ENCODE results near the gene SLC22A23. TPM values are rescaled to one million over a fixed set of nuclear protein-coding genes. Genes with fewer than 3 reads are reported as not detected.
A peak's percentile ranks its signal among the peaks of the same experiment; 100 is the strongest.

The SLC22A23 gene
- total RNA-seq, 1 experiment from 2014 or later: 10.1 TPM

DNA sequence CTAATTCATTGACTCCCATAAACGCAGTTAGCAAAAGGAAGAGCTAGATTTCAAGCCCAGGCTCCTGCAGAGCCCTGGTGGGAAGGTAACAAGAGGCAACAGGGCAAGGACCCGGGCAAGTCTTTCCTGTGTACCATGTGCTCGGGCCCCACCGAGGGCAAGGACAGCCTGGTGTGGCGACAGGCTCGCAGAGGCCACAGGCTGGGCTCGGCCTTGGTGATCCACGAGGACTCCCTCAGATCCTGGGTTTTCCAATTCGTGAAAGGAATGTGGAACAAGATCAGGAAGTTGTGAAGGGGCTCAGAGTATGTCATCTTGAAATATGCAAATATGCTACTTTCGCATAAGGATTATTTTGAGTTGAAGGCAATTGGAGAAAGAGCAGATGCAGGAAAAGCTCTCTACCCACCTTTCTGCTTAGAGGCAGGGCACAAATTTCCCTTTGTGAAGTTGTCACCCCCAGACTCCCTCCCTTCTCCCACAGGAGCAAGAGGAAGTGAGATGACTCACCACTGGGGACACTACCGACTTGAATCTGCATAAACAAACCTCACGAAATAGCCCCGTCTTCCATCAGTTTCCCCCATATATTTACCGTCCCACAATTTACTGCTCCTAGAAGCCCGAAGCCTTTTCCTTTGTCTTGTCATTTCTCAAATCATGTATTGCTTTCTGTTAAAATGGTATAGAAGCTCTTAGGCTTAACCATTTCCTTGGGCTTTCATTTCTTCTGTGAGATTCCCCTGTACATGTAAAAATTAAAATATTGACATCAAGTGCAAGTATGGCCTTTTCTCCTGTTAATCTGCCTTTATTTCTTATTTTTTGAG, 119.1 kb downstream of the SLC22A23 start:
- in situ Hi-C loops (cut with HindIII; ENCODE audit: low pct_unique_long_range_greater_than_20kb, low sequenced_read_pairs): no loop called here
- peak; percentile 46 for DNase-seq (ENCODE audit: low read depth)

DNA sequence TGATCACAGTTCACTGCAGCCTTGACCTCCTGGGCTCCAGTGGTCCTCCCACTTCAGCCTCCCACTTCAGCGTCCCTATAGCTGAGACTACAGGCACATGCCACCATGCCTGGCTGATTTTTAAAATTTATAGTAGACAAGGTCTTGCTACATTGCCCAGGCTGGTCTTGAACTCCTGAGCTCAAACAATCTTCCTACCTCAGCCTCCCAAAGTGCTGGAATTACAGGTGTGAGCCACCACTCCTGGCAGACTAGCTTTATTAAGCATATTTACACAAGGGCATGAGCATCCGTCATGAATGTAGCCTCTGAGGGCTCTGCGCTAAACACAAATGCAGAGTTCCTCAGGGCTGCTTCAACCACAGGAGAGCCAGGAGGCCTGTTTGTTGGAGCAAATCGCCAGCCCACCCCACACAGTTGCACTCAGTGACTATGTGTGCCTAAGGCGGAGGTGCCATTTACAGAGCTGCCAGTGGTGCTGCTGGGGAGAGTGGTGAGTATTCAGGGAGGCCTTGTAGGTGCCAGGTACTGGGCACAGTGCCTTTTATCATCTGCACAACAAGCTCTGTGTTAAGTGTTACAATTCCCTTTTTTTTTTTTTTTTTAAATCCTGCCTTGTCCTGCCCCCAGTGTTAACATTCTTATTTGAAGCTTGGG, 119.9 kb downstream of the SLC22A23 start:
- DNase-seq (ENCODE audit: low read depth): no peak
- in situ Hi-C loops (cut with HindIII; ENCODE audit: low pct_unique_long_range_greater_than_20kb, low sequenced_read_pairs): no loop called here

DNA sequence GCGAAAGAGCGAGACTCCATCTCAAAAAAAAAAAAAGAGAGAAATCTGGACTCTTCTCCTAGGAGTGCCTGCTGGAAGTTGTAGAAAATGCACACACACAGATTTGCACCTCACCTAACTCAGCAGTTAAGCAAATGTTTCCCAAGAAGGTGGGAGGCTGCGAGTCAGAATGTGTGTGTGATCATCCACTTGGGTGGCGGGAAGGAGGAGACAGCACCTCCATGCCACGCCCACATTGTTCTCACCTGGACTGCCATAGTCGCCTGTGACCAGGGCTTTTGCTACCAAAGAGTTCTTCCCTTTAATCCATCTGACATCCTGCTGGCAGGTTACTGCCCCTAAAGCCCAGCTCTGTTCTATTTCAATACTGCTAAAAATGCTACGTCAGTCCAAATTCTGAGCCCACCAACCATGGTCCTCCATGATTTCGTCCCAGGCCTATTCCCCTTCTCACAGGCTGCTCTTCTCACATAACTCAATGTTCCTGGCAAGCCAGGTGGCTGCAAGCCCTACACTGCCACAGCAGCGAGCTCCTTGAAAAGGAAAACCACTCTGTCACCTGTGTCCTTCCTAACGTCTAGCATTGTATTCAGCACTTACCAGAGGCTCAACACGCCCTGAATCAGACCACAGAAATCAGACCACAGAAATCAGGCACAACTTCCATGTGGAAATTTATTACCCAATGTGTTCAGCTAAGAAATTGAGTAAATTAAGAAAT, 120.6 kb downstream of the SLC22A23 start:
- DNase-seq (ENCODE audit: low read depth): no peak
- in situ Hi-C loops (cut with HindIII; ENCODE audit: low pct_unique_long_range_greater_than_20kb, low sequenced_read_pairs): no loop called here

DNA sequence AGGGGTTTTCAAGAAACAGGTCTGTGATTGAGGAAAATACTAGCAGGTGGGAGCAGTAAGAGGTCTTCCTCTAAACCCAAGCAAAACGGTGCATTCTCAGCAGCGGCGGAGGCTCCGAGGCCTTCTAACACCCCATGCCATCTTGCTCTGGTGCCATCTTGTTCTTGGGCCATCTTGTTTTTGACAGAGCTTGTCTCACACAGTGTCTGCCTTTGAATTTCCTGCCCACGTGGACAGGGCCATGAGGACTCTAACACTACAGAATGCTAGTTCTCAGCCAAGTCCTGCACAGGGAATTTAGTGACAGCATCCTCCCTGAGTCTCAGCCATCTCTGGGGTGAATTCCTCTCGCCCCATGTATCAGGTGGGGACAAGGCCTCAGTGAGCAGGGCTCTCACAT, 121.7 kb downstream of the SLC22A23 start:
- in situ Hi-C loops (cut with HindIII; ENCODE audit: low pct_unique_long_range_greater_than_20kb, low sequenced_read_pairs): no loop called here
- DNase-seq (ENCODE audit: low read depth): no peak

DNA sequence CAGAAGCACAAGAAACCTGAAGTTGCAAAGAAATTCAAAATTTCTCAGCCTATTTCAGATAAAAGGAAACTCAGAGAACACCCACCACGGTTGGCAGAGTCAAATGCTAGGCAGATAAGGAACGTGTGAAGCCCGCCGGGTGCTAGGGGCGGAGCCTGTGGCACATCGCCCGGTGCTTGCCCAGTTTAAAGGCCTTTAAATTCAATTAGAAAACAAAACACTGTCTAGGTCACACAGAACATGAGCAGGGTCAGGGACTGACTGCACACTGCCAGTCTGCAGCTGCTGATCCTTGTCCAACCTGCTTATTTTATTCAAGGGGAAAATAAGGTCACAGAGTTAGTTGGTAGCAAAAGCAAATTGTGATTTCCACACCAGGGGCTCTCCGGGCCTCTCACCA, 122.3 kb downstream of the SLC22A23 start:
- in situ Hi-C loops (cut with HindIII; ENCODE audit: low pct_unique_long_range_greater_than_20kb, low sequenced_read_pairs): no loop called here
- no peak for DNase-seq (ENCODE audit: low read depth)

DNA sequence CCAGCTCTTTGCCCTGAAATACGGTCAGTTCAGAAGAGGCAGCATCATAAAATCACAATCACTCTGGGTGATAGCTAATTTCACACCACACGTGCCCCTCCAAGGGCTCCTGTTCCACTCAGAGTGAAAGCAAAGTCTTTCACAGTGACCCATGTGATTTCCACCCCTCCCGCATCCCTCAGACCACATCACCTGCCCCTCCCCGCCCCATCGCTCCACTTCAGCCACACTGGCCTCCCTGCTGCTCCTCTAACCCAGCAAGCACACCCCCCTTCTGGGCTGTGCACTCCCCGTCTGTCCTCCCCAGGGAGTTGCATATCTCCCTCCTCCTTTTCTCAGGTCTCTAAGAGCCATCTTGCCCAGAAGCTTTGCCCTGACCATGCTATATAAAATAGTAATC, 123.6 kb downstream of the SLC22A23 start:
- in situ Hi-C loops (cut with HindIII; ENCODE audit: low pct_unique_long_range_greater_than_20kb, low sequenced_read_pairs): no loop called here
- DNase-seq (ENCODE audit: low read depth): no peak

DNA sequence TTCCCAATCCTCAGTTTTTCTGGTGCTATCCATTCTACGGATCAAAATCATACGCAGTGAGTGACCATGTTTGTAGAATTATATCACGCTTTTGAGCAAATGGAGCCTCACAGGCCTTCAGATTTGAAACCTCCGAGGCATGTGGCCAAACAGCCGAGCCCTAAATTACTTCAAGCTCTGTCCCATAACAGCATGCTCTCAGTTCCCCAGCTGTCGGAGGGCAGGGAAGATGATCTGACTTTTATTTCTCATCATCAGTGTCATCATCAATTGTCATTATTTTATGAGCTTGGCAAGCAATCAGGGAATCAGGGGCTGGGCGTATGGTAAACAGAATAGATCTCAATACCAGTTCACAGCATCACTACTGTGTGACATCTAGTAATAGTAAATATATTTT, 124.9 kb downstream of the SLC22A23 start:
- no peak for DNase-seq (ENCODE audit: low read depth)
- in situ Hi-C loops (cut with HindIII; ENCODE audit: low pct_unique_long_range_greater_than_20kb, low sequenced_read_pairs): no loop called here

DNA sequence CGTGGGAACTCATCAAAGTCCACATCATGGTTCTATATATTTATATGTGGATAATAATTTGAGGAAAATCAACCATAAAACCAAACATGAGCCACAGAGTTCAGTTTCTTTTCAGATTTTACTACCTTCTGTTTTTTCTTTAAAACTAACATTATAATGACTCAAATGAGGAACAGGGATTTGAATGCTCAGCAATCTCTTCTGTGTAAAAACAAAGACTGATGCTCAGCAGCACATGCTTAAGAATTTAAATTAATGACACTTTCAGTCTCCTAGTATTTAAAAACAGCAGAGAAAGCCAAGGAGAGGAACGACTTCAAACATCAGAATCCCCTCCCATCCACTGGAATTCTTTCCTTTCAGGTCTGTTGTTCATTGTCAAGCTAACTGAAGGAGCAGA, 125.4 kb downstream of the SLC22A23 start:
- no peak for DNase-seq (ENCODE audit: low read depth)
- in situ Hi-C loops (cut with HindIII; ENCODE audit: low pct_unique_long_range_greater_than_20kb, low sequenced_read_pairs): no loop called here

DNA sequence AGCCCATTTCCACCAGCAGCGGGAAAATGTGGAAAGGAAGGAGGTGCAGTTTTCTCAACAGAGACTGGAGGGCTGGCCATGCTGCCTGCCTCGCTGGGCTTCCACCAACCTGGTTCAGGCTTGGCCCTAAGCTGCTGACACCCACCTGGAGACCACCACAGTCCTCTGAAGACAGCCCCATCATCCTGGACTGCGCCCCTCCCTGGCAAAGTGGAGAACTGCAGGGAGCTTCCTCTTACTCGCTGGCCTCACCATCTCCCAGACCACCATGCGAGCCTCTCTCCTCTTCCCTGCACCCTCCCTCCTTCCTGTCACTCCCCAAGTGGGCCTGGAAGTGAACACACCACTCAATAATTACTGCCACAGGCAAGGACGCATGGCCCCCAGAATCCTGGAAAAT, 126.7 kb downstream of the SLC22A23 start:
- in situ Hi-C loops (cut with HindIII; ENCODE audit: low pct_unique_long_range_greater_than_20kb, low sequenced_read_pairs): no loop called here
- no peak for DNase-seq (ENCODE audit: low read depth)

DNA sequence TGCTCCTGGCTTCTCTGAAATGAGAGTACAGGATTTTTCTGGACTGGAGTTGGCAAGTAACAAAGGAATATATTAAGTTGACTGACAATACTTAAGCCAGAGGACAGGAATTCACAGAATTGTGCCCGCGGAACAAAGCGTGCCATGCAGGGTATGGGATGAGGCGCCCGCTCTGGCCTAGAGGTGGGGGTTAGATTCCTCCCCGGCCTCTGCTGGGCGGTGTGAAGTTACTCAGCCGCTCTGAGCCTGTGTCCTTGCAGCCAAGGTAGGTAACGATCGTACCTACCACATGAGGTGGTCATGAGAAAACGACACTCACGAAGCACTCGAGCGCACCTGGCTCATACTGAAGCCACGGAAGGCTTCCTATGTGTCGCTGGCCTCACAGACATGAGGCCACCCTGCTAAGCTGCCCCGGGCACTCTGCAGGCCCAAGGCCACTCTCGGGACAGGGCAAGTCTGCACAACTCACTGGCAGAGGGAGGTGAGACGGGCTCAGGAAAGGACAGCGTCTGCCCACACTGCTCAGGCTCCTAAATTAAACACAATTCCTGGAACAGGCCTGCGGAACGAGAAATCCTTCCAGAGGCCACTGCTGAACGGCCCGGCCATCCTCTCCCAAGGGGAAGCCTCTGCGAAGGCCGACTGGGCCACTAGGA, 127.3 kb downstream of the SLC22A23 start:
- no peak for DNase-seq (ENCODE audit: low read depth)
- in situ Hi-C loops (cut with HindIII; ENCODE audit: low pct_unique_long_range_greater_than_20kb, low sequenced_read_pairs): no loop called here

DNA sequence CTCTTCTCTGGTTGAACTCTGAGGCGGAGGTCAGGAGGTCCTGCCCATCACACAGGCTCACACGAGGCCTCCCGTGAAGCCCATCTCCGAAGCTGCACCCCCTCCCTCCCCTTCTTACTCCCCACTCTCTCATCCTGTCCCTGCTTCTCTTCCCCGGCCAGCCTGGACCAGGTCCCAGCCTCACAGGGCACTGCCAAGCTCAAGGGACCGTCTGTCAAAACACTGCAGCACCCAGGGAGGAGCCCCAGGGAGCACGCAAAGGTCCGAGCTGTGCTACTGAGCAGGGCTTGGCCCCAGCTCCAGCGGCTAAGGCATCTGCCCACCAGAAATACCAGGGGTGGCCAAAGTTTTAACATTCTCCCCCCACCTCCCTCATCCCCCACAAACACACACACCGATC, 128.1 kb downstream of the SLC22A23 start:
- in situ Hi-C loops (cut with HindIII; ENCODE audit: low pct_unique_long_range_greater_than_20kb, low sequenced_read_pairs): no loop called here
- no peak for DNase-seq (ENCODE audit: low read depth)

DNA sequence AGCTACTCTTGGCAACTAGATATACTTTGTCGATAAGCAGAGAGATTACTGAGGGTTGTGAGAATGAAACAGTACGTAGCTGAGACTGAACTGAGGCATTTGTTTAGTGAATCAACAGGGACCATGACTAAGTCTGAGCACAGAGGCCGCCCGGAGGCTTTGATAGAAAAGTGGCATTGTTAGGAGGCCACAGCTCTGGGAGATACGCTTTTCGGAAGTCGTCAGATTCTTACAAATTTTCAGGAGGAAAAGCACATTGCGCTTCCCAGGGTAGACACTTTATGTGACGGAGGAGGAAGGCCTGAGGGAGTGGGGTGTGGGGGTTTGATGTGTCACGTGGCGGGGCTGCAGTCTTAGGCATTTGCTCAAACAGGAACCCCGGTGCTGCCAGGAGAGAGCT, 128.7 kb downstream of the SLC22A23 start:
- no peak for DNase-seq (ENCODE audit: low read depth)
- in situ Hi-C loops (cut with HindIII; ENCODE audit: low pct_unique_long_range_greater_than_20kb, low sequenced_read_pairs): no loop called here

DNA sequence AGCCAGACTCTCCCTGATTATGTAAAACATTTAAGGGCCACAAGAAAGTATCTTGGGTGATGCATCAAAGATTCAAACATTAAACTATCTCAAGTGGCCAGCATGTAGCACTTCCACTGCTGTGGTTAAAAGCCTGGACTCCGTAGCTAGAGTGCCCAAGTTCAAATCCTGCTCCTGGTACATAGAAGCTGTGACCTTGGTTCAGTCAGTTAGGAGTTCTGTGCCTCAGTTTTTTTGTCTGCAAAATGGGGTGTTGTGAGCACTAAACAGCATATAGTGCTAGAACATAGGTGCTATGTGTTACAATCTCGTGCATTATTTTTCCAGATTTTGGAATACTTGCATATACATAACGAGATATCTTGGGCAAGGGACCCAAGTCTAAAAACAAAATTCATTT, 129.4 kb downstream of the SLC22A23 start:
- in situ Hi-C loops (cut with HindIII; ENCODE audit: low pct_unique_long_range_greater_than_20kb, low sequenced_read_pairs): no loop called here
- no peak for DNase-seq (ENCODE audit: low read depth)

DNA sequence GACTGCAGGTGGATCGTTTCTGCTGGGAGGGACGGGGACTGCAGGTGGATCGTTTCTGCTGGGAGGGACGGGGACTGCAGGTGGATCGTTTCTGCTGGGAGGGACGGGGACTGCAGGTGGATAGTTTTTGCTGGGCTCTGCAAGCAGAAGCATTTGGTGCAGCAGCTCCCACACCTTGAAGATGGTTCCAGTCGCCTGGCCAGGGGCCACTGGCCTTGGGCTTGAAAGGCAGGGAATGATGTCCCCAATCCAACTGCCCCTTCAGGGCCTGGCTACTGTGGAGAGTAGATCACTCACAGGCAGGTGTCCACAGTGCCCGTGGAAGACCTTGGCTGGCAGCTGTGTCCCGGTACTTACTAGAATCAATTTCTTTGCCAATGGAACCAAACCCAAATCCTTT, 129.9 kb downstream of the SLC22A23 start:
- DNase-seq (ENCODE audit: low read depth): no peak
- in situ Hi-C loops (cut with HindIII; ENCODE audit: low pct_unique_long_range_greater_than_20kb, low sequenced_read_pairs): no loop called here

DNA sequence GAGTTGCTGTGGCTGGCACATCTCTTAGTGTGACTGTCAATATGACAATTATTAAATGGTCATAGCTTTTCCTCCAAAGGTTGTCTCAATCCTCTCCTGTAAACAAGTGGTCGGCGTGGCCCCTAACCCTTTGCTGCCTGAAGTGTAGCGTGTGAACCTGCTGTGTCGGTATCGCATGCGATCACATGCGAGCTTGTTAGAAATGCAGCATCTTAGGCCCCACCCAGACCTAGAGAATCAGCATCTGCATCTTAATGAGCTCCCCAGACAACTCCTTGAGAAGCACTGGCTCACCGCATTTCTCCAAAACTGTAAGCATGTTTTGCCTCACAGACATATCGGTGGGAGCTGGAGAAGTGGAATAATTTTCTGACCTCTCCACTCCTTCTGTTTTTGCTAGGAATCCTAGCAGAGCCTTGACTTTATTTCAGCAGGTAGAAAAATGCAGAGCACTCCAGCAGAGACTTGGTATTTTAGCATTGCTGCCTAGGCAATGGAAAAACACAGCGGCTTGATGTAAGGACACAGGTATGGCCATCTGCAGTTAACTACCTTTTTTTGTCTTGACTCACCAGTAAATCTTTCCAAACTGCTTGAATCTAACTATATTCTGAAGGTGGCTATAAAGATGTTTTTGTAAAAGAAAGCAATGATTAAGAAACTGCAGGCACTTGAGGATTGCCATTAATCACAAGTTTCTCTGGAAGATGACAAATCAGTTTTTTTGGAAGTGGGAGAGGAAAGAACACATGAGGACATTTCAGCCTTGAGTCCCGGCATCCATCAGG, 130.5 kb downstream of the SLC22A23 start:
- DNase-seq (ENCODE audit: low read depth): no peak
- in situ Hi-C loops (cut with HindIII; ENCODE audit: low pct_unique_long_range_greater_than_20kb, low sequenced_read_pairs): no loop called here

DNA sequence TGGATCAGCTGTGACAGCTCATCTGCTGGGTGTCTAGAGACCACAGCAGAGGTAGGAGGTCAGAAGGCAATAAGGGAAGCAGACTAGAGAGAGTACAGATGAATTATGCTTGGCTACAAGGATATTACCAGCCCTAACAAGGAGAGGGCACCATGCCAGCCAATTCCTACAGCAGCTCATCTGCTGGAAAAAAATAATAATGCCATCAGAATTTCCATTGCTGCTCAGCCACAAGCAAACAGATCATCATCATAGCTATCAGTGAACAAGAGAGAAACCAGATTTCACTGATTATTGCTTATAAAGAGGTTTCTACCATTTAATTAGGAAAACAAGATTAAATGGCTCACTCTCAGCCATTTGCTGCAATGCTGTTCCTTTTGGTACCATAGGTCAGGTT, 131.6 kb downstream of the SLC22A23 start:
- in situ Hi-C loops (cut with HindIII; ENCODE audit: low pct_unique_long_range_greater_than_20kb, low sequenced_read_pairs): no loop called here
- DNase-seq (ENCODE audit: low read depth): peak; percentile 32

DNA sequence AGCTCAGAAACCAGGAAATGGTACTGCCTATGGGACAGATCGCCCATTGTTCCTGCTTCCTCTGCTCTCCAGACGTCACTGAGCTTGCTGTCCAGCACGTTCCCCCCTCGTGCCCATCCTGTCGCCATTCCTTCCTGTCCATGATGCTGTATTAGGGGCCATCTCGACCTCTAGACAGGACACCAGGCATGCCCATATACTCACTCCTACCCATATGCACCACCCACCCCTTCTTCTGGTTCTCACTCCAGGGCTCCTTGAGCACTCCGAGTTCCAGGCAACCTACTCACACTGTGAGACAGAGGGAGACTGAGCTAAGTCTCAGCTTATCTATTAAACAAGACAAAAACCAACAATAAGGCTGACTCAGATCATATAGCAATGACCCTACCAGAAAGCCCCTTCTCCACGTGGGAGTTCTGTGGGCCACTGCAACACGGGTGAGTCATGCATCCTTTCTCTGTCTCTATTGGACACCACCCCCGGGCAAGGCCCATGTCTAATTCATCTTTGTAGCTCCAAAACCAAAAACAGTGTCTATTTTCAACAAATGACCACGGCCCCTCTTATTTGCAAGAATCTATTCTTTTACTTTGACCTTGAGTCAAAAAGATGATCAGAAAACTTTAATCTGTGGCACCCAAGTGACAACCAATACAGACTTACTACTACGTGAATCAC, 132.4 kb downstream of the SLC22A23 start:
- DNase-seq (ENCODE audit: low read depth): peak; percentile 81
- in situ Hi-C loops (cut with HindIII; ENCODE audit: low pct_unique_long_range_greater_than_20kb, low sequenced_read_pairs): no loop called here

All from Caki2 (cell line).